Thoracic aorta (tissue), 2 donors: ENCODE measurements around the gene CSF1. TPM values are rescaled to one million over a fixed set of nuclear protein-coding genes. Genes with fewer than 3 reads are reported as not detected.

Experiments used
- ATAC-seq: fragments of 150-250 bp; one replicate; pipeline ENCODE4 v1.8.0; 2017; ENCODE audit warnings: low read depth; ENCODE audit not compliant: insufficient number of reproducible peaks, low FRiP score
- DNase-seq: peaks from one replicate; pipeline ENCODE4 v3.0.0-alpha.2; 2020; ENCODE audit warnings: low spot score
- H3K27ac ChIP-seq, 2 donors: fragments of 200-600 bp; sonication (generic); 1 replicate in 1 of 2; 2 replicates in 1 of 2; pipeline ENCODE4 v1.5.1; 2016; ENCODE audit warnings: mild to moderate bottlenecking in 2 of 2, moderate library complexity in 2 of 2
- H3K27me3 ChIP-seq: fragments of 200-600 bp; sonication (generic); replicated peaks from 2 replicates; pipeline ENCODE4 v1.6.0; 2016; ENCODE audit warnings: mild to moderate bottlenecking; ENCODE audit not compliant: insufficient read depth
- H3K36me3 ChIP-seq: fragments of 200-600 bp; sonication (generic); one replicate; pipeline ENCODE4 v1.5.1; 2016
- H3K4me1 ChIP-seq, 2 donors: fragments of 200-600 bp; sonication (generic); 1 replicate in 1 of 2; 2 replicates in 1 of 2; pipeline versions ENCODE4 v1.5.1 to v1.6.0; 2016; ENCODE audit warnings: low read depth in 2 of 2, mild to moderate bottlenecking in 1 of 2; ENCODE audit not compliant: control insufficient read depth in 1 of 2
- H3K4me3 ChIP-seq: fragments of 200-600 bp; sonication (generic); 2 replicates; pipeline ENCODE4 v1.5.1; 2016; ENCODE audit warnings: mild to moderate bottlenecking
- H3K9me3 ChIP-seq: fragments of 200-600 bp; sonication (generic); 2 replicates; pipeline ENCODE4 v1.5.1; 2016
- total RNA-seq, 2 donors: library from RNA; depleted of rRNA; stranded (reverse); fragments of >200 nt; gene quantifications; one replicate each; pipeline versions ENCODE4 v1.1.0 to v1.2.3, GENCODE V29; 2016
- TF ChIP-seq, protein P1 (sequence below): fragments of 200-600 bp; sonication (generic); IDR thresholded peaks from one replicate; pipeline ENCODE4 v1.5.1; 2019; ENCODE audit warnings: antibody characterized with exemption

Gene CSF1
- total RNA-seq, 2 donors from 2014 or later = 146 to 171 TPM

DNA sequence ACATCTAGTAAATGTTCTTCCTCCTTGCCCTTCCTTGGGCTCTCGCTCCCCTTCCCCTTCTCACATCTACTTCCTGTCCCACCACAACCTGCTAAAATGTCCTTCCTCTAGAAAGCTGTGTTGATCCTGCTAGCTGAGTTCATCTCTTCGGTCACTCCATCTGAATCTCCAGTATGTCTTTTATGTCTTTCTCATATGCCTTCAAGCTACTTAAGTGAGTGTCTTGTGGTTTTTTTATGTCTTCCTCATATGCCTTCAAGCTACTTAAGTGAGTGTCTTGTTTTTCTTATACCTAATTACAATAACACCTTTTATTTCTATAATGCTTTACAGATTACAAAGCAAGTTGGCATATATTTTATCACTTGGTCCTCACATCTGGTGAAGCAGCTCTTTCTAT lies 33.9 kb downstream of the CSF1 start:
- DNase-seq (no peak), ATAC-seq (no peak)
- no peaks in the 10 kb centered on the region for H3K36me3 ChIP-seq
- H3K9me3 ChIP-seq = no peaks in the 10 kb centered on the region
- H3K4me3 ChIP-seq = no peak overlapping the region
- TF ChIP-seq, protein P1, sequence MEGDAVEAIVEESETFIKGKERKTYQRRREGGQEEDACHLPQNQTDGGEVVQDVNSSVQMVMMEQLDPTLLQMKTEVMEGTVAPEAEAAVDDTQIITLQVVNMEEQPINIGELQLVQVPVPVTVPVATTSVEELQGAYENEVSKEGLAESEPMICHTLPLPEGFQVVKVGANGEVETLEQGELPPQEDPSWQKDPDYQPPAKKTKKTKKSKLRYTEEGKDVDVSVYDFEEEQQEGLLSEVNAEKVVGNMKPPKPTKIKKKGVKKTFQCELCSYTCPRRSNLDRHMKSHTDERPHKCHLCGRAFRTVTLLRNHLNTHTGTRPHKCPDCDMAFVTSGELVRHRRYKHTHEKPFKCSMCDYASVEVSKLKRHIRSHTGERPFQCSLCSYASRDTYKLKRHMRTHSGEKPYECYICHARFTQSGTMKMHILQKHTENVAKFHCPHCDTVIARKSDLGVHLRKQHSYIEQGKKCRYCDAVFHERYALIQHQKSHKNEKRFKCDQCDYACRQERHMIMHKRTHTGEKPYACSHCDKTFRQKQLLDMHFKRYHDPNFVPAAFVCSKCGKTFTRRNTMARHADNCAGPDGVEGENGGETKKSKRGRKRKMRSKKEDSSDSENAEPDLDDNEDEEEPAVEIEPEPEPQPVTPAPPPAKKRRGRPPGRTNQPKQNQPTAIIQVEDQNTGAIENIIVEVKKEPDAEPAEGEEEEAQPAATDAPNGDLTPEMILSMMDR = no peak
- no peaks in the 10 kb centered on the region for H3K27me3 ChIP-seq
- H3K27ac ChIP-seq = no peak overlapping the region
- H3K4me1 ChIP-seq = no peaks in the 10 kb centered on the region

DNA sequence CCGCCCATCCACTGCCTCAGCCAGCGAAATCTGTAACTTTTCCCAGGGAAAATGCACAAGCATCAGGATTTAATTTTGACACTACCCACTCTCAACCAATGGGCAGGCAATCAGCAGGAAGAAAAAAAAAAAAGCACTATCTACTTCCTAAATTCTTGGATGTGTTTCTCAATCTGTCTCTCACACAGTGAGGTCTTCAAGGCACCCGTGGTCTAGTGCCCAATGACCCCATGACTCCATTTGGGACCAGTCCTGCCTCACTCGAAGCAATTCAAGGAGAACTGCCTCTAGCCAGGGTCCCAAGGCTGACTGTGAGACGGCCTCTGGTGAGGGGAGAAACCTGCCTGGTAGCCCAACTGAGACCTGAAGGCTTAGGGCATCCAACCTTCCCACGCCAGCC lies 35.9 kb downstream of the CSF1 start:
- no peak for ATAC-seq

DNA sequence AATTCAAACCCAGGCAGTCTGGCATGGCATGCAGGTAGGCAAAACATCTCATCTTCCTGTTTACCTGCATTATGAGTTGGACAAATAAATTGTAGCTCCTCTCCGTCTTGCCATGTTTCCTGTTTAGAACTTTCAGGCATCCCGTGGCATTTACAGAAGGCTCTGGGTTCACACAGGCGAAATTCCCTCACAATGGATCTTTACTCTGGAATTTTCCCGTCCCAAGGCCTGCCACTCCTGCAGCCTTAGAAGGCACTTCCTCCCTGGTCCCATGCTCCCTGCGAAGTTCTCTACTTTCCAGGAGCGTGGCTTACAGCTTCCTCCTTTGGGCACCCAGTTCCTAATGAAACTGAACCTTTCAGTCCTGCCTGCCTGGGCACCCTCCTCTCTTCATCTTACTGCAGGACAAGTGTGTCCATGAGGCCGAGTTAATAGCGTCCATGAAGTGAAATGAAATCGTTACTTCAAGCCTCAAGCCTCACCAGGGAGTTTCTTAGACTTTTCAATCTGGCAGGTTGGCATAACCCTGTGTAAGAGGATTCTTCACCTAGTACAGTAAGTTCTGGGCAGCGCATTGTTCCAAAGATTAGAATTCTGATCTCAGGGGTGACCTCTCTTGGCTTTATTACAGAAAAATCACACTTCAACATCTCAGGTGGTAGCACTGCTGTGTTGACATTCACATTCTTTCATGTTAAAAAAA lies 37.1 kb downstream of the CSF1 start:
- no peak for ATAC-seq
- Histone ChIP-seq H3K4me3 (no peak overlapping the region), H3K27me3 (no peaks in the 10 kb centered on the region), H3K27ac (no peak overlapping the region), H3K9me3 (no peaks in the 10 kb centered on the region), H3K36me3 (no peaks in the 10 kb centered on the region), H3K4me1 (no peaks in the 10 kb centered on the region)
- TF ChIP-seq, protein P1 = no peak
- DNase-seq = no peak

More for the DNA sequence above, 35.9 kb downstream of the CSF1 start:
- no peaks in the 10 kb centered on the region for H3K36me3 ChIP-seq
- no peak overlapping the region for H3K27ac ChIP-seq
- no peaks in the 10 kb centered on the region for H3K9me3 ChIP-seq
- no peak overlapping the region for H3K4me3 ChIP-seq
- TF ChIP-seq, protein P1 = no peak
- no peaks in the 10 kb centered on the region for H3K4me1 ChIP-seq
- no peak for DNase-seq
- H3K27me3 ChIP-seq = no peaks in the 10 kb centered on the region

DNA sequence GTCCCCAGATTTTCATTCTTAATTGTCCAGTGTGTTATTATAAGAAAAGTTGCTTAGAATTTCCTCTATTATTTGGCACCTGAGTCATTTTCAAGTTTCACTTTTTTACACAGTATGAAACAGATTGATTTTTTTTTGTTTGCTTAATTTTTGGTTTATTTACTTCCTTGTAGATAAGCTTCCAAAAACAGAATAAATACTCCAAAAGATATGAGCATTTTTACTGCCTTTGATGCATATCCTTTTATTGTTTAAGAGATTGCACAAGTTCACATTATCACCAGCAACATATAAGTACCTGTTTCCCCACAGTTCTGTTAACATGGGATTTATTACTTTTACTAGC lies 37.6 kb downstream of the CSF1 start:
- H3K4me3 ChIP-seq = no peak overlapping the region
- DNase-seq = no peak
- H3K9me3 ChIP-seq = no peaks in the 10 kb centered on the region
- H3K36me3 ChIP-seq = no peaks in the 10 kb centered on the region
- no peak for ATAC-seq
- no peaks in the 10 kb centered on the region for H3K27me3 ChIP-seq
- H3K4me1 ChIP-seq = no peaks in the 10 kb centered on the region
- TF ChIP-seq, protein P1 = no peak
- no peak overlapping the region for H3K27ac ChIP-seq

DNA sequence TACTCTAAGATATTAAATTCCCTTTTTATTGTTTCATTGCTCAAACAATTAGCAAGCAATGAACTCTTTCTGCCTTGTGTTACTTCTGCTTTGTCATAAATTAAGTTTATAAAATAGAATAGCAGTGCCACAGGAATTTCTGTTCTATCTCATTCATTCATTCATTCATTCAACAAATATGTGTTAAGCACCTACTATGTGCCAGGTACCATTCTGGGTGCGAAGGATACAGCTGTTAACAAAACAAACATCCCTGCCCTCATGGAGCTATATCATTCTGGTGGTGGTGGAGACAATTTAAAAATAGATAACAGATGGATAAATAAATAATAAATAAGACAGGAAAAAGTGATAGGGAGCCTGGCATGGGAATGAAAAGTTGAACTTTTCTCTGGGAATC lies 39.4 kb downstream of the CSF1 start:
- TF ChIP-seq, protein P1 = no peak
- H3K27ac ChIP-seq = no peak overlapping the region
- ATAC-seq = no peak

More for the DNA sequence above, 39.4 kb downstream of the CSF1 start:
- H3K9me3 ChIP-seq = no peaks in the 10 kb centered on the region
- no peaks in the 10 kb centered on the region for H3K36me3 ChIP-seq
- no peak overlapping the region for H3K4me3 ChIP-seq
- H3K4me1 ChIP-seq = no peaks in the 10 kb centered on the region
- no peak for DNase-seq
- no peaks in the 10 kb centered on the region for H3K27me3 ChIP-seq
